Measurements from ENCODE around the gene ZBTB5. TPM values are rescaled to one million over a fixed set of nuclear protein-coding genes. Genes with fewer than 3 reads are reported as not detected.

ZBTB5 gene
- total RNA-seq, 1 donor from 2014 or later, result 13.1 TPM

DNA sequence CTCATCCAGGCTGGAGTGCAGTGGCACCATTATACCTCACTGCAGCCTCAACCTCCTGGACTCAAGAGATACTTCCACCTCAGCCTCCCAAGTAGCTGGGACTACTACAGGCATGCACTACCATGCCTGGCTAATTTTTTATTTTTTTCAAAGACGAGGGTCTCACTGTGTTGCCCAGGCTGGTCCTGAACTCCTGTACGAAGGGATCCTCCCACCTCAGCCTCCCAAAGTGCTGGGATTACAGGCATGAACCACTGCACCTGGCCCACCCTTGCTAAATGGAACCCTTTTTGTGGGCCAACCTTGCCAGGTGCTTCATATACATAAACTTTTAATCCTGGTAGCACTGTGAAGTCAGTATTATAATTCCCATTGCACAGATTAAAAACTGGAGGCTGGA, 41.7 kb downstream of the ZBTB5 start:
- no peak for DNase-seq

DNA sequence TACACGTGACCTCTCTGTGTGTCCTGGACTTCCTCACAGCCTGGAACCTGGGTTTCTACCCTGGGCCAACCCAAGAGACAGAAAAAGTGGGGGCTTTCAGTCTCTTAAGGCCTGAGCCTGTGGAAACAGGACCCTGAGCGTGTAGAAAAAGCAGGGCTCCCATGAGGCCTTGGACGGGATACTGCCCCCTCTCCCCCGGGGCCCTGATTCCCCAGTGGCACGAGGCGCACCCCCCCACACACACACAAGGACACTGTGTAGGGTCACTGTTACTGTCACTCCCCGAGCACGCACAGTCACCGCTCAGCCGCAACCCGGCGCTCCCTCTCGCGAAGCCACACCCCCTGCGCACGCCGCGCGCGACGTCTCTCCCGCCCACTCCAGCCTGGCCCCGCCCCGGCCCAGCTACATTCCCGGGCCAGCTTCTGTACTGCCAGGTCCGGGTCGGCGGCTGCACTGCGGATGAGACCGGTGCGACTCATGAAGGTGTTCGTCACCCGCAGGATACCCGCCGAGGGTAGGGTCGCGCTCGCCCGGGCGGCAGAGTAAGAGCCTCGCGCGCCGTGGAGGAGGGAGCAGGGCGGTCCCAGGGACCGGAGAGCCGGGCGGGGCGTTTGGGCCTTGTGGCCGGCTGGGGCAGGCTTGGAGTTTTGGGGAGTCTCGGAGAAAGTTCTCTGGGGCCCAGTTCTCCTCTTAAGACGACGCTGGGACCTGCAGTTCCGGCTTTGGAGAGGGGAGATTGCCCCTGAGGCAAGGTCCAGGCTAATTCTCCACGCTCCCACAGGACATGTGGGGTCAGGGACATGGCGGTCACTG, 42.8 kb downstream of the ZBTB5 start, which contains the start of gene GRHPR:
GRHPR (plus strand) TSS at position 408 of the 816 bp plus-strand sequence; CDS start at position 463, 55 bp downstream.
- peak; percentile 83 for DNase-seq

DNA sequence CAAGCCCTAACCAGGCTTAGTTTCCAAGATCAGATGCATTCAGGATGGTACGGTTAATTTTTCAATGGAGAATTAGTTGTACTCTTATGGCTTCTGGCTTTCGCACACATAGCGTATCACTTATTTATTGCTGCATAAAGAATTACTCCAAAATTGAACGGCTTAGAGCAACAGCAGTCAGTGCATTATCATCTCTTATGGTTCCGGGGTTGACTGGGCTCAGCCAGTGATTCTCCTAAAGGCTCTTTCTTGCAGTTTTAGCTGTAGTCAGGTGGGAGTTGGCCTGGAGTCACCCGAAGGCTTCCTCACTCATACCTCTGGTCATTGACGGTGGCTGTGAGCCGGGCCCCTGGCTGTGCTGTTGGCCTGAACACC, 43.3 kb downstream of the ZBTB5 start:
- DNase-seq, result no peak

DNA sequence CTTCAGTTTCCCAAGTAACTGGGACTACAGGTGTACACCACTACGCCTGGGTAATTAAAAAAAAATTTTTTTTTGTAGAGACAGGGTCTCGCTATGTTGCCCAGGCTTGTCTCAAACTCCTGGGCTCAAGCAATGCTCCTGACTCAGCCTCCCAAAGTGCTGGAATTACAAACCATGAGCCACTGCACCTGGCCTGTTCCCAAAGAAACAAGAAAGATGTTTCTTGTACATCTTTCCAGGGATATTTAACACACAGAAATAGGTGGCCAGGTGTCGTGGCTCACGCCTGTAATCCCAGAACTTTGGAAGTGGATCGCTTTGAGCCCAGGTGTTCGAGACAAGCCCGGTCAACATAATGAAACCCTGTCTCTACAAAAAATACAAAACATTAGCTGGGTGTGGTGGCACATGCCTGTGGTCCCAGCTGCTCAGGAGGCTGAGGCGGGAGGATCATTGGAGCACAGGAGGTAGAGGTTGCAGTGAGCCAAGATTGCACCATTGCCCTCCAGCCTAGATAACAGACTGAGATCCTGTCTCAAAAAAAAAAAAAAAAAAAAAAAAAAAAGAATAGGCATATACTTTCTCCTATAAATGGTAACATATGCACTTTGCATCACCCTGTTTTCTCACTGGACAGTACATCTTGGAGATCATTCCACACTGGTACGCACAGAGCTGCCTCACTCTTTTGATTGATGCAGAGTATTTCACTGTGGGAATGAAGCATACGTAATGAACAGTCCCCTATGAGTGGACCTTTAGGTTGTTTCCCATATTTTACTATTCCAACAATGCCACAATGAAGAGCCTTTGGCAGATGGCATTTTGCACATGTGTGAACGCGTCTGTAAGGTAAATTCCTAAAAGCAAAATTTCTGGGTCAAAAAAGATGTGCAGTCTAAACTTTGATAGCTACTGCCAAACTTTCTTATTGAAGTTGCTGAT, 44.7 kb downstream of the ZBTB5 start:
- no peak for DNase-seq

DNA sequence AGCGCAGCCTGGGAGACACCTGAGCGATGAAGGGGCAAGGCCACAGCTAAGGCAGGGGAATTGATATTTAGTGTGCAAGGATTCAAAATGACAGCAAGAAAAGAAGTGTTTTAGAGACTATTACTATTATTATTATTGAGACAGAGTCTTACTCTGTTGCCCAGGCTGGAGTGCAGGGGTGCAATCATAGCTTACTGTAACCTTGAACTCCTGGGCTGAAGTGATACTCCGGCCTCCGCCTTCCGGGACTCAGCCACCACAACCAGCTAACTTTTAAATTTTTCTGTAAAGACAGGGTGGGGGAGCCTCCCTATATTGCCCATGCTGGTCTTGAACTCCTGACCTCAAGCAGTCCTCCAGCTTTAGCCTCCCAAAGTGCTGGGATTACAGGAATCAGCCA, 46.0 kb downstream of the ZBTB5 start:
- no peak for DNase-seq

DNA sequence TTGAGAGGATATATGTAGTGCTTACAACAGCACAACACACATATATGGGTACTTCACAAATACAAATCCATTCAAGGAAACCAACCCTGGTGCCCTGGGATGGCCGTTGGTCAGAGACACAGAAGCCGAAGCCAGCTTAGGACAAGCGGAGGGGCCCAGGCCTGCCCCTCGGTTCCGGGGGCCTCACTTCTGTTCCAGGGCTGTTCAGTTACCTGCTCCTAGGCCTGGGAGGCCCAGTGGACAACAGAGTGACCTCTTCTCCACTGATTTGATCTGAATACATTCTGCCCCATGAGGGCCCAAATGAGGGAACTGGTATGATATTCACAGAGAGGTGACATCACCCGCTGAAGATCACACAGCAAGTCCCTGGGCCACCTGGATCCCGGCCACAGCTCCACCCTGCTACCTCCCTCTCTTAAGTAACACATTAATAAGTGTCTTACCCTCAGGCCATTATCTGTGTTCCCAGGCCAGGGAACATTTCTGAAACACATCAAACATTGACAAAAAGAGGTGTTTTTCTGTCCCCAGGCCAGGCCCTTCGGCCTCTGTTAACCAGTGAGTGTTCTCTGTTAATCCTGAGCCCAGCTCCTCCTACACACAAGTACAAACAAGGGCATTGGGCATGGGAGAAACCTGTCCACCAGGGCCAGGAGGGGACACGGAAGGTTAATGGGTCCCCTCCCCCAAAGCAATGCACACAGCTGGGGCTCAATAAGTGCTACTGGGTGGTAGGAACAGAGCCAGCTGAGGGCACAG, 47.2 kb downstream of the ZBTB5 start:
- DNase-seq, result no peak

DNA sequence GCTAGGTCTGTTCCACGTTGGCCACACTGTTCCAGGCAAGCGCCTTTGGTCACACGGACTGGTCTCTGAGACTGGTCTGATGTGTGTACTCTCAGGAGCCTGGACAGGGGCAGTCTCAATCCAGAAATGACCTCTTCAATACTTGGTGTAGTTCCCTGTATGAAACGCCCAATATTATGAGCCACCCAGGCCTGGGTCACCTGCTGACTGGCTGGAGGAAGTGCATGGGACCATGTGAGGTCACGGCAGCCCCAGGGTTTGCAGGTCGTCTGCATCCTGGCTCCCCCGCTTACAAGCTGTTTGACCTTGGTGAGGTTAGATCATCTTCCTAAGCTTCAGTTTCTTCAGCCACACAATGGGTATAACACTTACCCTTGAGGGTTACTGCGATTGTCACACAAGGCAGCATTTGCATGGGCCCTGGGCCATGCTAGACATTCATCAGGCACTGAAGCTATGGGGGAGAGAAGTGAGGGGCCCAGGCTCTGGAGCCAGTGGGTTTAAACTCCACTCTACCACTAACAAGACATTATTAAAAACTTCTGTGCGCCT, 47.9 kb downstream of the ZBTB5 start:
- DNase-seq, result no peak

DNA sequence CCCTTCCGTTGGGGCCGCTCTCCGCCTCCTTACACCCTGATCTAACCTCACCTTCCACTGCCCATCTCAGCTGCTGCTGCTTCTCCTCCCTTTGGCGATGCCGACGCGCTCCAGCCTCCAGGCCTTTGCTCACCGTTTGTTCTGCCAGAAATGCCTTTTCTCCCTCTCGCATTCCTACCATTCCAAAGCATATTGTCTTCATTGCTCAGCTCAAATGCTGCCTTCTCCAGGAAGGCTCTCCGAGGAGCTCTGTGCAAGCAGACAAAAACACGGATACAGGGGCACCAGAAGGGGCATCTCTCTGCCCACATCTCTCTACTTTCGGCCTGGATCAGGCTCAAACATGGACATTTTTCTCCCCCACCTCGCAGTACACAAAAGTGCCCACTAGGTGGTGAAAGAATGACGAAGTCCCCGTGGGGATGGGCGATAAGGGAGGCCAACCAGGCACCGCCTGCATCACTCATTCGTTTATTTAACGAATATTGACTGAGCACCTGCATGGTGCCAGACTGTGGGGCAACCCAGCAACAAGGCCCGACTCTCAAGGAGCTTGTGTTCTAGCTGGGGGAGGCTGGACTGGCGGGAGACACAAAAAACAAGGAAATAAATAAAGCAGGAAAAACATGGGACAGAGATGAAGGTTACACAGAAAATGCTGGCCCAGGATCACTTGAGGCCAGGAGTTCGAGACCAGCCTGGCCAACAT, 50.1 kb downstream of the ZBTB5 start:
- peak; percentile 83 for DNase-seq

DNA sequence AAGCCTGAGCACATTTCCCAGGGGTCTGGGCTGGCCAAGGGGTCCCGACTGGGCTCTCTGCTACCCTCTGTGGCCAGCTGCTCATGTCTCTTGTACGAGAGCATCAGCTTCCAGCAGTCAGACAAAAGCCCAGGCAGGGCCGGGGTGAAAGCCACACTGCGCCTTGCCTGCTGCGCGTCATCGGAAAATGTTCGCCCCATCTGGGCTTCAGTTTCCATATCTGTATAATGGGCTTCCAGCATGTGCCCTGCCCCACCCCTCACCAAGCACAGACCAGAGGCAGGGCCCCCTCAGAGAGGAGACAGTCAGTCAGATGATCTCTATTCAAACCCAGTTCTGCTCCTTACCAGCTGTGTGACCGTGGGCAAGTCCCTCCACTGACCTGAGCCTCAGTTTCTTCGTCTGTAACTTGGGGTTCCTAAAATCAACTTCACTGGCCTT, 50.7 kb downstream of the ZBTB5 start:
- DNase-seq, result no peak

DNA sequence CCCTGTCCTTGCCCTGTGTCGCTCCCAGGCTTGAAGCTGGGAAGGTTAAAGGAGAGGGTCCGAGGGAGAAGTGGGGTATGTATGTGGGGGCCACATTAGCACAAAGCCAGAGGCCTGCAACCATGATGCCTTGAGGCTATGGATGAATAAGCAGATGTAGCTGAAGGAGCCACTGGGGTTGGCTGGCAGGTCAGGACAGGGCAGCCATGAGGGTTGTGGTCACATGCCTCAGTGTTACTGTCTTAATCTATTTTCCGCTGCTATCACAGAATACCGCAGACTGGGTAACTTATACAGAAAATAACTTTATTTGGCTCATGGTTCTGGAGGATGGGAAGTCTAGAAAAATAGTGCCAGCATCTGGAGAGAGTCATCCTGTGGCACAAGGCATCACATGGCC, 51.9 kb downstream of the ZBTB5 start:
- no peak for DNase-seq

DNA sequence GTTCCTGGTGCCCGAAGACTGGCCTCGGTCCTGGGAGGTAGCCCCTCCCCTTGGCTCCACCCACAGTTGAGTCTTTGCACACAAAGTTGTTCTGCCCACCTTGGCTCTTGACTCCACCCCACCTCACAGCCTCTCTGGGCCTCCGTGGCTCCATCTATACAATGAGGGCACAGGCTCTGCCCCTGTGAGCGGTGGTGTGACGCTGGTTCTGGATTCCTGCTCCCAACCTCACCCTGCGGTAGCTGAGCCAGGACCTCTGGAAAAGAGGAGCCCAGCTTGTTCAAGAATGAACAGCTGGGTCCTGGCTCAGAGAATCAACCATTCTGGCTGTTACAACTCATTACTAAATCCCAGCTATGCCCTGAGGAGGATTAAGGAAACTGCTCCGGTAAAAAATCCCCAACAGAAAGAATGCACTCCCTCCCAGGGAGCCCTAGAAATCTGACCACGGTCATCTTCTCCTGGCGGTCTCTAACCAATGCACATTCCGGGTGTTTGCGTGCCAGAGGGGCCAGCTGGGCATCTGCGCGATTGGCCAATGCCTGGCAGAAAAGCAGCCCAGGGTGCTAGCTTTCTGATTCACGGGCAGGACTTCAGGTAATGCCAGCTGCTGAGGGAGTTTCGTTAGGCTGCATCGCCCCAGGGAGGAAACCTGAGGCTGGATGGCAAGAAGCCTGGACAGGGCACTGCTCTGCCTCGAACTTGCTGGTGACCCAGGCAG, 52.7 kb downstream of the ZBTB5 start:
- no peak for DNase-seq

DNA sequence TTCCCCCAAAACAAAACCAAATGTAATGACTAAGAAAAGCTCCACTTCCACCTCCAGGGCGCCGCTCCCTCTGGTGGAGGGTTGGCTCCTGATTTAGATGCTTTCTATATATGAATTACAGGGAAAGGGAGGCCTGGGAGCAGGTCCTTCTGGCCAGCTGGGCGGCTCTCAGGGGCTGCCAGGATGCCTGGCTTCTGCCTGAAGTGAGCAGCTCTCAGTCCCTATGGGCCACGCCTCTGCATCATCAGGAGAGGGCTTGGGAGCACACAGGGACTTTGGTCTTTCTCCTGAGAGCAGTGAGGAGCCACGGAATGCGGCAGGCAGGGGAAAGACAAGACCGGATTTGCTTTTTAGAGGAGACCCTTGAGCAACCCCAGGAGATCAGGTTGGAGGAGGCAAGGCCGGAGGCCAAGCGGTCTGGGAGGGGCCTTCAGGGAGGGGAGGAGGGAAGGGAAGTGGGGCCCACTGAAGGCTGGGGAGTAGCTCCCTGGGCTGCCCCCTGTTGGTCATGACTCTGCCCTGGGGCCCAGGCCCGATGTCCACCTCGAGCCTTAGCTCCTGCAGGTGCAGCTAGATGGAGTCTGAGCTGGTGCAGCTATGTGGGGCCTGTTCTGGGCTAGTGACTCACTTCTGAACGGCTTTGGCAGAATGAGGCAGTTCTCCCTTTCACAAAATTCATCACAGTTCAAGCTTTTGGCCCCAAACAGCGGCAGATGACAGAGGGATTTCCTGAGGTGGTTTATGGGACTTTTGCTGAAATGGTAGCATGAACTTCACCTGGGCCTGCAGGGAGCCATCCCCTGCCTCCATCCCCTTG, 54.1 kb downstream of the ZBTB5 start:
- DNase-seq, result peak; percentile 25

DNA sequence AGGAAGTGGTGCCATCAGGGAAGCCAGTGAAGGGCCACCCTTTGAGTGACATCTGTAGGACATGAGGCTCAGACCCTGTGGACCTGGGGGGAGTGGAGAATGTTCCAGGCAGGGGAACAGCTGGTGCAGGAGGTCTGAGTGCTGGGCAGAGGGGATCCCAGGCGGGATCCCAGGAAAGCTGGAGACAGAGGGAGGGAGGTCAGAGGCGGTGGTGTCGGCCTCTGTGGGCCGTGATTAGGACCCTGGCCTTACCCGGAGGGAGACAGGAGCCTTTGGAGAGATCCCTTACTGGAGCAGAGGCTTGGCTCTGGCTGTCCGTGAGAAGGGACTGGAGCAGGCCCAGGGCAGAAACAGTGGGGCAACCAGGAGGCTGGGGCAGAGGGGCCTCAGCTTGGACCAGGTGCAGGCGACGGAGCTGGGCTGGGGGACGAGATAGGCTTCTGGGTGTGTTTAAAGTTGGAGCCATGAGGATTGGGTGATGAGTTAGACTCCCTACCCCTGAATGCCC, 54.8 kb downstream of the ZBTB5 start:
- DNase-seq, result no peak

DNA sequence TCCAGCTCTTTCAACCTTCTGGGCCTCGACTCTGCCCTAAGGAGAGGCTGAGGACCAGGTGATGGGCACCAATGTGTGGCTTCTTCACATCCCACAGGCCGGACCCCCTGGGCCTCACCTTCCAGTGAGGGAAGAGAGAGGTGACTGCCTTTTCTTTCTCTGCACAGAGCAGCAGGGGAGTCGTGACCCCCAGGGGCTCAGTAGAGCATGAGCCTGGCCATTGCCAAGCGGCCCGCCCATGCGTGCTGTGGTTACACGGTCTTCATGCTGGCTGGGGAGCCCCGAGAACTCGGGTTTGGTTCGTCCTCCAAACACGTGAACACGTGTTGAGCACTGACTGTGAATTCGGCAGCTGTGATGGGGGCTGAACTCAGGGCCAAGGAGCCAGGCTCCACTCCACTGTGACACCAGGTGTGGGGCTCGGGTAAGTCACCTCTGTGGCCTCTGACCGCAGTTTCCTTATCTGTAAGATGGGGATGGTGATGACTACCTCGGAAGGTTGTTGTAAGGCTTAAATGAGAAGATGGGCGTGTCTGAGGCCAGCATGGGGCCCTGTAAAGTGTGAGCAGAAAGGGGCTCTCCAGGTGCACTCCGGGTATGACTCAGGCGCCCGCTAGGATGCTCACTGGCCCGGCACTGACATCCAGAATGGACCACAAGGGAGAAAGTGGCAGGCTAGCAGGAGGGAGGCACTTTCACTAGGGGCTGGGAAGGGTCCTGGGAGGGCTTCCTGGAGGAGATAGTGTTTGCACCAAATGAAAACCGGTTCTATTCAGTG, 56.1 kb downstream of the ZBTB5 start:
- DNase-seq, result no peak

DNA sequence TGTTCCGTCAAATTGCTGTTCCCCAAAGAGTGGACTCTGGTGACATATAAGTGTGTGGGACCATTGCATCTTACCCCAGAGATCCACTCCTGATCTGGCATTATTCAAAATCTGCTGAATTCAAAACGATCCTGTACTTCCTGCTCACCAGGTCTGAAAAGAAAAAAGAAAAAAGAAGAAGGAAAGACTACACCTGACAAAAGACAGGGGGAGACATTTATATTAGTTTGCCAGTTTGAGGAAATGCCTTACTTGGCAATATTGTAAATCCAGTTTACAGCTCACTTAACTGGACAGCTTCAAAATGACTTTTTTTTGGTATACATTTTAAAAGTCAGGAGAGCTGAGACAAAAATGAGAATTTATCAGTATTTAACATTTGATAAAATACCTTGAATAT, 57.8 kb downstream of the ZBTB5 start:
- DNase-seq, result no peak

DNA sequence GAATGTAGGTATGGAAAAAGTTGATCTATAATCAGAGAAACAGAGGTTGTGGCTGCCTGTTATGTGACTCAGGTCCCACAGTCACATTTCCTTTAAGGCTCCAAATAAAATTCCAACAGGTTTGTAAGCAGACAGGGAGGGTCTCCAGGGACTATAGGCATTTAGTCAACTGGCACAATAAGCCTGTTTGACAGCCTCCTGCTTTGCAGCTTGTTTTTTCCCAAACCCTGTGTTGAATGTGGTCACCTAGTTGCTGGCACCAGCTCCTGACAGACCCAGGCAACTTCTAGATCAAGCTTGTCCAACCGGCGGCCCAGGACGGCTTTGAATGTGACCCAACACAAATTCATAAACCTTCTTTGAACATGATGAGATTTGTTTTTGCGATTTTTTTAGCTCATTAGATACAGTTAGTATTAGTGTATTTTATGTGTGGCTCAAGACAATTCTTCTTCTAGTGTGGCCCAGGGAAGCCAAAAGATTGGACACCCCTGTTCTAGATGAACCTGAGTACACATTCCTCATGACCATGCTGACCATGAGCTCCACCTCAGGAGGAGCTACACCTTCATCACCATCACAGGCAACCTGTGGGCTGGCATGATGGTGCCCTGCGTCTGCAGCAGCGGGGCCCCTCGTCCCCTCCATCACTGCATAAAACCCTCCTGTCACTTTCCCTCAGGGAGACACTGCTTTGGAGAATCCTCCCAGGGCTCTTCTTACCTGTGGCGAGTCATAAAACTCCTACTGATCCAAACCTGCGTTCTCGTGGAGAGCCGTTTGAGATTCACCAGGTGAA, 58.4 kb downstream of the ZBTB5 start:
- no peak for DNase-seq

DNA sequence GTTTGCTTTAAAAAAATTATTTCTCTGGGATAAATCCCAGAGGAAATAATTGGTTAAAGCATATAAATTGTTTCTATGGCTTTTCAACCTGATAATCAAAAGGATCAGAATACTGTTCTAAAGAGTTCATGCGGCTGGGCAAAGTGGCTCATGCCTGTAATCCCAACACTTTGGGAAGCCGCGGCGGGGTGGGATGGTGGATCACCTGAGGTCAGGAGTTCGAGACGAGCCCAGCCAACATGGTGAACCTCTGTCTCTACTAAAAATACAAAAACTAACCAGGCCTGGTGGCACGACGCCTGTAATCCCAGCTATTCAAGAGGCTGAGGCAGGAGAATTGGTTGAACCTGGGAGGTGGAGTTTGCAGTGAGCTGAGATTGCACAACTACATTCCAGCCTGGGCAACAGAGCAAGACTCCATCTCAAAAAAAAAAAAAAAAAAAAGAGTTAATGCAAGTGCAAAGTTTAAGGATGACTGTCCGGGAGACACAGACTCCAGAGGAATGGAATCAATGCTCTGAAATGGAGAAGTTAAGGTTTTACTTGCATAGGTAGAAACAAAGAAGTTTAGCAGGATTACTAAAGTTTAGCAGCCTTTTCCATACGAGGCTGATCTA, 59.4 kb downstream of the ZBTB5 start:
- no peak for DNase-seq

DNA sequence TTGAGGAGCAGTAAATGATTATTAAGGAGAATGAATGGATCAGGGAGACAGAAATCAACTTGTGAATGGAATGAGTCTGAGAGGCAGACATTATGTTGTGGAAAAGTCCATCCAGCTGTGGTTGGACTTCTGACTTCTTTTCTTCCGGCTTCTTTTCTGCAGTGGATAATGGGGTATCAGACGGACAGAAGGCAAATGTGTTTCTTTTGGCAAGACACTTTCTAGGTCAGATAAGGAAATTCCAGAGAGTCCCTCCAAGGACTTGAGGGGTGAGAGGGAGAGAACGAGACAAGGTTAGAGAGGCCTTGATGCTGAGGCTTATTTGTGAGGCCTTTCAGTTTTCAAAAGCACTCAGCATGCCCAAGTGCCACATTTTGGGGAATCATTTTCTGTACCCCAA, 59.9 kb downstream of the ZBTB5 start:
- no peak for DNase-seq
